Neural cell (in vitro differentiated cells): Measurements from ENCODE around the gene GTF2A1. TPM values are rescaled to one million over a fixed set of nuclear protein-coding genes. Genes with fewer than 3 reads are reported as not detected.

Source experiments
- polyA plus RNA-seq: library from polyadenylated mRNA; depleted of rRNA; stranded (reverse); fragments of >200 nt; gene quantifications from 2 replicates; pipeline ENCODE4 v1.2.3, GENCODE V29; 2014
- small RNA-seq, 3 experiments: library from RNA; depleted of rRNA; stranded (forward); fragments of <200 nt; gene quantifications; one replicate each; pipeline ENCODE3, GENCODE V24; 2012

Gene GTF2A1
- polyA plus RNA-seq, 1 donor from 2014 or later = 37.3 TPM

Small RNA genes within 50 kb of the gene (small RNA-seq; reads per million reads assigned to genes)
- 0 reads per million in 3 experiments for gene DYNLL1P1
- 14.3 to 100.0 (median 17.4) reads per million in 3 experiments for gene SNORA79

Other genes with a start within 250 kb of the GTF2A1 start
- 11.3 and 15.2 TPM in 2 replicates for gene STON2, start 179.4 kb upstream of the GTF2A1 start, polyA plus RNA-seq